Heart left ventricle (tissue), 16 donors: ENCODE results near the gene NRAP. TPM values are rescaled to one million over a fixed set of nuclear protein-coding genes. Genes with fewer than 3 reads are reported as not detected.
A peak's percentile ranks its signal among the peaks of the same experiment; 100 is the strongest.

ENCODE experiments used
- ATAC-seq, 4 donors: fragments of 200-7000 bp; cut with Tn5 transposase; one replicate each; pipeline ENCODE4 v1.9.1; 2020 to 2022; ENCODE audit warnings: moderate library complexity in 4 of 4, mild to moderate bottlenecking in 3 of 4, moderate number of reproducible peaks in 1 of 4
- DNase-seq, 5 donors: peaks; one replicate each; pipeline ENCODE4 v3.0.0-alpha.2; 2020
- H3K27ac ChIP-seq, 12 donors: fragments of 200-600 bp; sonication (generic) in 4 of 12; one replicate each; pipeline versions ENCODE4 v1.5.0 to v1.8.0; 2016 to 2022; ENCODE audit warnings: mild to moderate bottlenecking in 2 of 12
- H3K27me3 ChIP-seq, 9 donors: fragments of 200-600 bp; sonication (generic) in 2 of 9; one replicate each; pipeline versions ENCODE4 v1.5.1 to v1.8.0; 2016 to 2022; ENCODE audit warnings: mild to moderate bottlenecking in 3 of 9
- H3K36me3 ChIP-seq, 9 donors: fragments of 200-600 bp; sonication (generic) in 2 of 9; one replicate each; pipeline versions ENCODE4 v1.5.0 to v1.8.0; 2018 to 2022; ENCODE audit warnings: mild to moderate bottlenecking in 2 of 9
- H3K4me1 ChIP-seq, 12 donors: fragments of 200-600 bp; sonication (generic) in 4 of 12; one replicate each; pipeline versions ENCODE4 v1.5.0 to v1.8.0; 2016 to 2022; ENCODE audit warnings: mild to moderate bottlenecking in 3 of 12
- H3K4me3 ChIP-seq, 12 donors: fragments of 200-600 bp; sonication (generic) in 4 of 12; one replicate each; pipeline versions ENCODE4 v1.5.0 to v1.8.0; 2017 to 2022; ENCODE audit warnings: mild to moderate bottlenecking in 9 of 12, moderate library complexity in 4 of 12
- H3K9me3 ChIP-seq, 12 donors: fragments of 200-600 bp; sonication (generic) in 4 of 12; one replicate each; pipeline versions ENCODE4 v1.5.0 to v1.8.0; 2016 to 2022; ENCODE audit warnings: mild to moderate bottlenecking in 1 of 12
- POLR2A ChIP-seq, 2 donors: fragments of 450-650 bp; IDR thresholded peaks; one replicate each; pipeline ENCODE4 v1.6.1; 2017; ENCODE audit warnings: antibody characterized with exemption in 2 of 2, mild to moderate bottlenecking in 2 of 2, moderate library complexity in 2 of 2
- WGBS, 4 donors: extraction: QIAGEN DNeasy Blood & Tissue Kit in 2 of 4; methylation state at CpG; one replicate each; pipeline versions ENCODE4 v1.1.5 to v1.1.7; 2013 to 2018; 5-methylcytosine and 5-hydroxymethylcytosine counted together
- intact Hi-C, 10 donors: fragments of 100-400 bp; cut with DNase I; formaldehyde crosslinking; loops; one replicate each; pipeline versions ENCODE4 v1.11.1 to v1.14.2; 2022
- polyA plus RNA-seq, 2 donors: library from polyadenylated mRNA; stranded (reverse); fragments of 200-250 nt; gene quantifications; one replicate each; pipeline ENCODE4 v1.2.3, GENCODE V29; 2013
- total RNA-seq, 9 donors: library from RNA; depleted of rRNA in 2 of 9; stranded (reverse); fragments of >200 nt in 2 of 9; fragmentation: NEBNext Ultra II Directional in 3 of 9; extraction: Animal tissue kit (Norgen Biotek cat#: 25700) in 3 of 9; gene quantifications; one replicate each; pipeline versions ENCODE4 v1.1.0 to v1.2.4, GENCODE V29; 2016 to 2023
- TF ChIP-seq, protein P1 (sequence below), 12 donors: fragments of 200-600 bp; sonication (generic) in 4 of 12; IDR thresholded peaks; one replicate each; pipeline versions ENCODE4 v1.5.0 to v1.8.0; 2018 to 2022; ENCODE audit warnings: antibody characterized with exemption in 12 of 12, mild to moderate bottlenecking in 5 of 12
- donor health status: ischemic (EF 13 %, LVEDD 7.1; RV severe dilation, severe dysfunction).
- donor health status: healthy with polysubstance abuse.
- donor health status: DM: no; HTN: yes; CAD: no.
- donor health status: DM: no; HTN: no; CAD: no.
- donor health status: ischemic (EF 25% LVEDD 6.9; RV normal size, moderate dysfunction).
- donor health status: ischemic (EF 25% LVEDD 5.7; RV mildly dilated, moderate dysfunction).
- donor health status: healthy.
- donor health status: DM: yes; HTN: yes; CAD: no.
- donor health status: ischemic (EF 35%, LVEDD 5.7; RV mildly dilated, moderate dysfunction).
- donor health status: nonischemic (EF 11% LVEDD 7.7; RV severe dilation, severe dysfunction).
- donor health status: DM: yes; HTN: yes; CAD: no.
- donor health status: PGD.
- donor health status: ischemic (EF 29% LVEDD 5.4; RV normal size, mild dysfunction).
- donor health status: nonischemic (EF 23%, LVEDD 6.1; RV moderate dilation, normal function).

NRAP gene
- total and polyA plus RNA-seq, 11 donors, result 278 to 2,789 (median 1,125) TPM

DNA sequence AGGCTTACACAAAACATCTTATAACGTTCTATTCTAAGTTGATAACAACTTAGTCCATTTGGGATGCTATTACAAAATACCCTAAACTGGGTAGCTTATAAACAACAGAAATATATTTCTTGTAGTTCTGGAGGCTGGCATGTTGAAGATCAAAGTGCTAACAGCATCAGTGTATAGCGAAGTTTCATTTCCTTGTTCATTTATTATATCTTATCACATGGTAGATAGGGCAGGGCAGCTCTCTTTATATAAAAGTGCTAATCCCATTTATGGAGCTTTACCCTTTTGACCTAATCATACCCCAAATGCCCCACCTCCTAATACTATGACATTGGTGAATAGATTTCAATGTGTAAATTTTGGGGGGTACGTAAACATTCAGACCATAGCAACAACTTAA lies 22.2 kb upstream of the NRAP start:
- no peak for DNase-seq
- no peak for ATAC-seq
- Histone ChIP-seq H3K4me3 (no peak overlapping the region), H3K27ac (no peak overlapping the region), H3K27me3 (no peaks in the 10 kb centered on the region), H3K9me3 (peaks cover 0 to 61% (median 13%) of the 10 kb centered on the region in 12 donors), H3K36me3 (no peaks in the 10 kb centered on the region), H3K4me1 (peaks cover 0 to 15% (median 7%) of the 10 kb centered on the region in 12 donors)
- WGBS, 4 donors, result 85 to 90% (median 87%) methylated on average over 3 of the region's 3 CpGs
- intact Hi-C loops, result loop anchor here in 1 of 10 donors (10.0 kb wide), 1 partner anchor 169 kb away; the partner anchor contains the start of genes DCLRE1A and NHLRC2
- no peak for TF ChIP-seq POLR2A (IDR thresholded peaks at IDR 0.05)
- TF ChIP-seq, protein P1, sequence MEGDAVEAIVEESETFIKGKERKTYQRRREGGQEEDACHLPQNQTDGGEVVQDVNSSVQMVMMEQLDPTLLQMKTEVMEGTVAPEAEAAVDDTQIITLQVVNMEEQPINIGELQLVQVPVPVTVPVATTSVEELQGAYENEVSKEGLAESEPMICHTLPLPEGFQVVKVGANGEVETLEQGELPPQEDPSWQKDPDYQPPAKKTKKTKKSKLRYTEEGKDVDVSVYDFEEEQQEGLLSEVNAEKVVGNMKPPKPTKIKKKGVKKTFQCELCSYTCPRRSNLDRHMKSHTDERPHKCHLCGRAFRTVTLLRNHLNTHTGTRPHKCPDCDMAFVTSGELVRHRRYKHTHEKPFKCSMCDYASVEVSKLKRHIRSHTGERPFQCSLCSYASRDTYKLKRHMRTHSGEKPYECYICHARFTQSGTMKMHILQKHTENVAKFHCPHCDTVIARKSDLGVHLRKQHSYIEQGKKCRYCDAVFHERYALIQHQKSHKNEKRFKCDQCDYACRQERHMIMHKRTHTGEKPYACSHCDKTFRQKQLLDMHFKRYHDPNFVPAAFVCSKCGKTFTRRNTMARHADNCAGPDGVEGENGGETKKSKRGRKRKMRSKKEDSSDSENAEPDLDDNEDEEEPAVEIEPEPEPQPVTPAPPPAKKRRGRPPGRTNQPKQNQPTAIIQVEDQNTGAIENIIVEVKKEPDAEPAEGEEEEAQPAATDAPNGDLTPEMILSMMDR (IDR thresholded peaks at IDR 0.05), result no peak

DNA sequence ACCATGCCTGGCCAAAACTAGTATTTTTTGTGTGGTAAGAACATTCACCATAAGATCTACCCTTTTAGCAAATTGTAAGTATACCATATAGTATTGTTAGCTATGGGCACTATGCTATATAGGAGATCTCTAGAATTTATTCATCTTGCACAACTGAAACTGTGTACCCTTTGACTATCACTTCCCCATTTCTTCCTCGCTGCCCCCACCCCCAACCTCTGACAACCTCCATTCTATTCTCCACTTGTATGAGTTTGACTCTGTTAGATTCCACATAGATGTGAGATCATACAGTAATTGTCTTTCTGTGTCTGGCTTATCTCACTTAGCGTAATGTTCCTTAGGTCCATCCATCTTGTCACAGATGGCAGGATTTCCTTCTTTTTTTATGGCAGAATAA lies 19.5 kb upstream of the NRAP start:
- H3K27ac ChIP-seq, result no peak overlapping the region
- peaks cover 0 to 40% (median 13%) of the 10 kb centered on the region in 12 donors for H3K9me3 ChIP-seq
- H3K36me3 ChIP-seq, result no peaks in the 10 kb centered on the region
- H3K27me3 ChIP-seq, result no peaks in the 10 kb centered on the region
- WGBS, 4 donors, result 89 to 94% (median 93%) methylated on average over 2 of the region's 2 CpGs
- TF ChIP-seq, protein P1 (IDR thresholded peaks at IDR 0.05), result no peak
- no peak for TF ChIP-seq POLR2A (IDR thresholded peaks at IDR 0.05)
- ATAC-seq (no peak), DNase-seq (no peak)
- intact Hi-C loops, result loop anchor here in 1 of 10 donors (10.0 kb wide), 1 partner anchor 172 kb away; the partner anchor contains the start of genes DCLRE1A and NHLRC2
- H3K4me1 ChIP-seq, result peaks cover 0 to 22% (median 13%) of the 10 kb centered on the region in 12 donors
- H3K4me3 ChIP-seq, result no peak overlapping the region

DNA sequence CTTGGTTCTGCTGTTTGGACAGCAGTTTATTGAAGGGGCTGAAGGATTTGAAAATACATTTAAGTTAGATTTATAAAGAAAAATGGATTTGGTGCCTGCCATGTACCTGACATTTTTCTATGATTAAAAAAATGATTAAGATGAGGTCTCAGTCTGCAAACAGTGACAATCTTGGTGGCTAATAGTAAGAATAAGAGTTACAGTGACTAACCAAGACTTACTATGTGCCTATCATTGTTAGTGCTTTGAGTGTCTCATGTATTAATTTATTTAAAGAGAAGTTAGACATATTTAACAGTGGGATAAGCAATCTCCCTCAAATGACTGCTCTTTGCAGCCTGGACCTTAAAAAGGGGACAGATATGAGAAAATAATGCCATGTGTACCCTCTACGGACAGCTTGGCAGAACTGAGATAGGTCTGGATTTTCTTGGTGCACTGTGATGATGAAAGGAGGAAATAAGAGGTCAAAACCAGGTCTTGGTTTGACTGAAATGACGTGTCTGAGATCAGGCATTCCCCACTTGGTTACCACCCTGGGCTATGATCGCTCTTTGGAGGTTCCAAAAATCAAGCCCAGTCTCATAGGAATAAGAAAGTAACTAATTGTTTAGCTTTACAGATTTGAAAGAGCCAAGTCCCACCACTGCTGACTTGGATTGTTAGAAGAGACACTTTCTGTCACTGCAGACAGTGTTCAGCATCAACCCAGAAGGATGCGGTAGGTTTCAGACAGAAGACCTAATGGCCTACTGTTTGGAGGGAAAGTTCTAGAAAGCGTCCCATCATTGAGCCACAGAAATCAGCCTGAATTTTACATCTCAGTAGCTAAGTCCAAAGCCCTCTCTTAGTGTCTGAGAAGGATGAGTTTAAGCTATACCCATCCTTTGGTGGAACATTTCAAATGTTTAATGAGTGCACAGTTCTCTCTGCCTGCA lies 18.0 kb upstream of the NRAP start:
- ATAC-seq, result no peak
- Histone ChIP-seq H3K4me3 (peak overlapping the region in 2 of 12 donors; percentile 78 to 89), H3K9me3 (peaks cover 0 to 27% (median 5%) of the 10 kb centered on the region in 12 donors), H3K4me1 (peaks cover 0 to 22% (median 13%) of the 10 kb centered on the region in 12 donors), H3K27ac (peak overlapping the region in 2 of 12 donors; percentile 95 to 97), H3K36me3 (no peaks in the 10 kb centered on the region), H3K27me3 (no peaks in the 10 kb centered on the region)
- TF ChIP-seq POLR2A (IDR thresholded peaks at IDR 0.05), result no peak
- TF ChIP-seq, protein P1 (IDR thresholded peaks at IDR 0.05), result no peak
- DNase-seq, result no peak
- intact Hi-C loops, result loop anchor here in 1 of 10 donors (10.0 kb wide), 1 partner anchor 173 kb away; the partner anchor contains the start of genes DCLRE1A and NHLRC2
- WGBS, 4 donors, result 73 to 80% (median 78%) methylated on average over 5 of the region's 5 CpGs
